ENCODE data around the gene CDX1.

CDX1 gene

GRCh38 chr5:150130493-150130922 is 36.1 kb upstream of the CDX1 start:
- TF ChIP-seq CTCF (IDR thresholded peaks at IDR 0.05; ENCODE audit: borderline replicate concordance, control extremely low read depth, extremely low read depth, insufficient read depth, missing control alignments) = no peak
- in situ Hi-C loops (cut with MboI; ENCODE audit: low sequenced_read_pairs, unreplicated experiment) = no loop called here
- no peak for DNase-seq (ENCODE audit: low spot score)

GRCh38 chr5:150131461-150131860 is 35.1 kb upstream of the CDX1 start:
- in situ Hi-C loops (cut with MboI; ENCODE audit: low sequenced_read_pairs, unreplicated experiment) = no loop called here
- TF ChIP-seq CTCF (IDR thresholded peaks at IDR 0.05; ENCODE audit: borderline replicate concordance, control extremely low read depth, extremely low read depth, insufficient read depth, missing control alignments) = no peak
- no peak for DNase-seq (ENCODE audit: low spot score)

- no peak for TF ChIP-seq CTCF (IDR thresholded peaks at IDR 0.05; ENCODE audit: borderline replicate concordance, control extremely low read depth, extremely low read depth, insufficient read depth, missing control alignments)
- in situ Hi-C loops (cut with MboI; ENCODE audit: low sequenced_read_pairs, unreplicated experiment) = no loop called here
- no peak for DNase-seq (ENCODE audit: low spot score)
Measured at GRCh38 chr5:150131978-150132694, 34.4 kb upstream of the CDX1 start.

GRCh38 chr5:150132740-150133139 is 33.8 kb upstream of the CDX1 start:
- in situ Hi-C loops (cut with MboI; ENCODE audit: low sequenced_read_pairs, unreplicated experiment) = no loop called here
- no peak for DNase-seq (ENCODE audit: low spot score)
- TF ChIP-seq CTCF (IDR thresholded peaks at IDR 0.05; ENCODE audit: borderline replicate concordance, control extremely low read depth, extremely low read depth, insufficient read depth, missing control alignments) = no peak

GRCh38 chr5:150133581-150134197 is 32.9 kb upstream of the CDX1 start:
- no peak for TF ChIP-seq CTCF (IDR thresholded peaks at IDR 0.05; ENCODE audit: borderline replicate concordance, control extremely low read depth, extremely low read depth, insufficient read depth, missing control alignments)
- no peak for DNase-seq (ENCODE audit: low spot score)
- in situ Hi-C loops (cut with MboI; ENCODE audit: low sequenced_read_pairs, unreplicated experiment) = no loop called here

- no peak for TF ChIP-seq CTCF (IDR thresholded peaks at IDR 0.05; ENCODE audit: borderline replicate concordance, control extremely low read depth, extremely low read depth, insufficient read depth, missing control alignments)
- in situ Hi-C loops (cut with MboI; ENCODE audit: low sequenced_read_pairs, unreplicated experiment) = no loop called here
- DNase-seq (ENCODE audit: low spot score) = no peak
Measured at GRCh38 chr5:150134198-150134588, 32.4 kb upstream of the CDX1 start.
